ENCODE results near the gene SLC5A10.

GRCh38 chr17:19002805-19003542 lies 51.0 kb downstream of the SLC5A10 start:
- TF ChIP-seq, protein P1, sequence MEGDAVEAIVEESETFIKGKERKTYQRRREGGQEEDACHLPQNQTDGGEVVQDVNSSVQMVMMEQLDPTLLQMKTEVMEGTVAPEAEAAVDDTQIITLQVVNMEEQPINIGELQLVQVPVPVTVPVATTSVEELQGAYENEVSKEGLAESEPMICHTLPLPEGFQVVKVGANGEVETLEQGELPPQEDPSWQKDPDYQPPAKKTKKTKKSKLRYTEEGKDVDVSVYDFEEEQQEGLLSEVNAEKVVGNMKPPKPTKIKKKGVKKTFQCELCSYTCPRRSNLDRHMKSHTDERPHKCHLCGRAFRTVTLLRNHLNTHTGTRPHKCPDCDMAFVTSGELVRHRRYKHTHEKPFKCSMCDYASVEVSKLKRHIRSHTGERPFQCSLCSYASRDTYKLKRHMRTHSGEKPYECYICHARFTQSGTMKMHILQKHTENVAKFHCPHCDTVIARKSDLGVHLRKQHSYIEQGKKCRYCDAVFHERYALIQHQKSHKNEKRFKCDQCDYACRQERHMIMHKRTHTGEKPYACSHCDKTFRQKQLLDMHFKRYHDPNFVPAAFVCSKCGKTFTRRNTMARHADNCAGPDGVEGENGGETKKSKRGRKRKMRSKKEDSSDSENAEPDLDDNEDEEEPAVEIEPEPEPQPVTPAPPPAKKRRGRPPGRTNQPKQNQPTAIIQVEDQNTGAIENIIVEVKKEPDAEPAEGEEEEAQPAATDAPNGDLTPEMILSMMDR (IDR thresholded peaks at IDR 0.05) = no peak
- TF ChIP-seq POLR2AphosphoS5 (IDR thresholded peaks at IDR 0.05; ENCODE audit: low read depth, low read length) = no peak
- TF ChIP-seq MAX (IDR thresholded peaks at IDR 0.05; ENCODE audit: low read depth) = no peak
- TF ChIP-seq, protein P2, sequence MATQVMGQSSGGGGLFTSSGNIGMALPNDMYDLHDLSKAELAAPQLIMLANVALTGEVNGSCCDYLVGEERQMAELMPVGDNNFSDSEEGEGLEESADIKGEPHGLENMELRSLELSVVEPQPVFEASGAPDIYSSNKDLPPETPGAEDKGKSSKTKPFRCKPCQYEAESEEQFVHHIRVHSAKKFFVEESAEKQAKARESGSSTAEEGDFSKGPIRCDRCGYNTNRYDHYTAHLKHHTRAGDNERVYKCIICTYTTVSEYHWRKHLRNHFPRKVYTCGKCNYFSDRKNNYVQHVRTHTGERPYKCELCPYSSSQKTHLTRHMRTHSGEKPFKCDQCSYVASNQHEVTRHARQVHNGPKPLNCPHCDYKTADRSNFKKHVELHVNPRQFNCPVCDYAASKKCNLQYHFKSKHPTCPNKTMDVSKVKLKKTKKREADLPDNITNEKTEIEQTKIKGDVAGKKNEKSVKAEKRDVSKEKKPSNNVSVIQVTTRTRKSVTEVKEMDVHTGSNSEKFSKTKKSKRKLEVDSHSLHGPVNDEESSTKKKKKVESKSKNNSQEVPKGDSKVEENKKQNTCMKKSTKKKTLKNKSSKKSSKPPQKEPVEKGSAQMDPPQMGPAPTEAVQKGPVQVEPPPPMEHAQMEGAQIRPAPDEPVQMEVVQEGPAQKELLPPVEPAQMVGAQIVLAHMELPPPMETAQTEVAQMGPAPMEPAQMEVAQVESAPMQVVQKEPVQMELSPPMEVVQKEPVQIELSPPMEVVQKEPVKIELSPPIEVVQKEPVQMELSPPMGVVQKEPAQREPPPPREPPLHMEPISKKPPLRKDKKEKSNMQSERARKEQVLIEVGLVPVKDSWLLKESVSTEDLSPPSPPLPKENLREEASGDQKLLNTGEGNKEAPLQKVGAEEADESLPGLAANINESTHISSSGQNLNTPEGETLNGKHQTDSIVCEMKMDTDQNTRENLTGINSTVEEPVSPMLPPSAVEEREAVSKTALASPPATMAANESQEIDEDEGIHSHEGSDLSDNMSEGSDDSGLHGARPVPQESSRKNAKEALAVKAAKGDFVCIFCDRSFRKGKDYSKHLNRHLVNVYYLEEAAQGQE (IDR thresholded peaks at IDR 0.05; ENCODE audit: low read depth, low read length) = no peak
- TF ChIP-seq JUND (IDR thresholded peaks at IDR 0.05) = no peak
- no peak for TF ChIP-seq YY1 (IDR thresholded peaks at IDR 0.05; ENCODE audit: low read depth)
- TF ChIP-seq FOSL2 (IDR thresholded peaks at IDR 0.05; ENCODE audit: borderline replicate concordance, low read depth) = no peak
- no peak for TF ChIP-seq EP300 (IDR thresholded peaks at IDR 0.05; ENCODE audit: borderline replicate concordance in 1 of 2, low read depth in 1 of 2, low read length in 1 of 2)
- TF ChIP-seq, protein P3, sequence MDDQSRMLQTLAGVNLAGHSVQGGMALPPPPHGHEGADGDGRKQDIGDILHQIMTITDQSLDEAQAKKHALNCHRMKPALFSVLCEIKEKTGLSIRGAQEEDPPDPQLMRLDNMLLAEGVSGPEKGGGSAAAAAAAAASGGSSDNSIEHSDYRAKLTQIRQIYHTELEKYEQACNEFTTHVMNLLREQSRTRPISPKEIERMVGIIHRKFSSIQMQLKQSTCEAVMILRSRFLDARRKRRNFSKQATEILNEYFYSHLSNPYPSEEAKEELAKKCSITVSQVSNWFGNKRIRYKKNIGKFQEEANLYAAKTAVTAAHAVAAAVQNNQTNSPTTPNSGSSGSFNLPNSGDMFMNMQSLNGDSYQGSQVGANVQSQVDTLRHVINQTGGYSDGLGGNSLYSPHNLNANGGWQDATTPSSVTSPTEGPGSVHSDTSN (IDR thresholded peaks at IDR 0.05) = no peak
- no peak for TF ChIP-seq TAF1 (IDR thresholded peaks at IDR 0.05; ENCODE audit: borderline replicate concordance, low read depth, low read length)
- TF ChIP-seq RXRA (IDR thresholded peaks at IDR 0.05; ENCODE audit: borderline replicate concordance, low read depth) = no peak
- no peak for TF ChIP-seq FOXM1 (IDR thresholded peaks at IDR 0.05; ENCODE audit: low read depth)
